ENCODE results near the gene MYO9B.
"Not testable (repeated sequence)": the region's sequence is repeated elsewhere in the genome, so short reads cannot be mapped to it uniquely, and the experiment has no call there.

Gene MYO9B

GRCh38 chr19:17149393-17150135 lies 74.0 kb downstream of the MYO9B start:
- no peak for DNase-seq

GRCh38 chr19:17153996-17154395 lies 78.4 kb downstream of the MYO9B start:
- DNase-seq: no peak

GRCh38 chr19:17155251-17155650 lies 79.7 kb downstream of the MYO9B start:
- no peak for DNase-seq

- DNase-seq: no peak
These were observed 80.8 kb downstream of the MYO9B start for GRCh38 chr19:17156296-17156946.

GRCh38 chr19:17156947-17157302 lies 81.3 kb downstream of the MYO9B start:
- DNase-seq: no peak

- no peak for DNase-seq
These were observed 83.0 kb downstream of the MYO9B start for GRCh38 chr19:17158584-17158983.

GRCh38 chr19:17159466-17160393 lies 84.2 kb downstream of the MYO9B start:
- no peak for DNase-seq

- DNase-seq: no peak
These were observed 85.3 kb downstream of the MYO9B start for GRCh38 chr19:17160908-17161307.

- not testable (repeated sequence) for DNase-seq
These were observed 86.6 kb downstream of the MYO9B start for GRCh38 chr19:17162131-17162530.

GRCh38 chr19:17162580-17162979 lies 87.0 kb downstream of the MYO9B start:
- DNase-seq: no peak

GRCh38 chr19:17163652-17164051 lies 88.1 kb downstream of the MYO9B start:
- DNase-seq: no peak

- DNase-seq: no peak
These were observed 89.1 kb downstream of the MYO9B start for GRCh38 chr19:17164639-17165038.

- no peak for DNase-seq
These were observed 90.1 kb downstream of the MYO9B start for GRCh38 chr19:17165715-17166114.

GRCh38 chr19:17170538-17171297 lies 95.1 kb downstream of the MYO9B start:
- DNase-seq: no peak

GRCh38 chr19:17171874-17172273 lies 96.3 kb downstream of the MYO9B start:
- no peak for DNase-seq

GRCh38 chr19:17172624-17173345 lies 97.2 kb downstream of the MYO9B start:
- DNase-seq: no peak

GRCh38 chr19:17178291-17178690 lies 102.7 kb downstream of the MYO9B start:
- DNase-seq: no peak

GRCh38 chr19:17180997-17181702 lies 105.6 kb downstream of the MYO9B start:
- no peak for DNase-seq

GRCh38 chr19:17183271-17183761 lies 107.7 kb downstream of the MYO9B start:
- DNase-seq: no peak

GRCh38 chr19:17183858-17184321 lies 108.3 kb downstream of the MYO9B start:
- no peak for DNase-seq

GRCh38 chr19:17184371-17184841 lies 108.8 kb downstream of the MYO9B start:
- no peak for DNase-seq

All from NCI-H2029 (cell line).